K562 (cell line): ENCODE data around the gene KCTD19. TPM values are rescaled to one million over a fixed set of nuclear protein-coding genes. Genes with fewer than 3 reads are reported as not detected.

ENCODE experiments used
- ATAC-seq: fragments of 200-7000 bp; cut with Tn5 transposase; 3 replicates; pipeline ENCODE4 v1.9.1; 2020; ENCODE audit warnings: moderate library complexity
- BruUV-seq: library from RNA; stranded (reverse); fragments of 400-500 nt; replicated peaks from 2 replicates; lab custom pipeline; 2021; lab: Mats Ljungman, UMichigan
- CTCF ChIA-PET: fragments of 300-600 bp; formaldehyde crosslinking; extraction: SDS; loops from one replicate; lab custom pipeline; 2021; ENCODE audit warnings: low intra/inter-chr PET ratio; lab: Yijun Ruan, JAX
- POLR2A ChIA-PET: fragments of 300-600, 350-650 bp; sonication (Branson Sonifier 250); formaldehyde crosslinking; extraction: SDS; loops from one replicate; lab custom pipeline; 2021; ENCODE audit warnings: antibody characterized with exemption, inconsistent platforms; lab: Yijun Ruan, JAX
- DNase-seq, 4 experiments: peaks; one replicate each; pipeline versions ENCODE4 v3.0.0 to v3.0.0-alpha.2; 2011 to 2018; ENCODE audit warnings: low spot score in 3 of 4, mixed read lengths in 3 of 4; ENCODE audit errors: extremely low read depth in 1 of 4
- FAIRE-seq: peaks from 2 replicates; lab custom pipeline; 2011; peaks lifted over from hg19 to GRCh38; lab: Jason Lieb, UNC
- H2AFZ ChIP-seq: 2 replicates; pipeline ENCODE4 v1.6.0; 2011; ENCODE audit warnings: low read depth, low read length, control low read depth, inconsistent platforms
- H3K27ac ChIP-seq: fragments of 200-600 bp; 3 replicates; pipeline ENCODE4 v1.8.0; 2011; ENCODE audit warnings: low read depth, mild to moderate bottlenecking, control low read depth, inconsistent platforms, low read length, moderate library complexity, mixed read lengths; ENCODE audit errors: extremely low read depth
- H3K27me3 ChIP-seq, 2 experiments: fragments of 300-600 bp in 1 of 2; 2 replicates in 1 of 2; 3 replicates in 1 of 2; pipeline versions ENCODE4 v1.6.0 to v1.8.0; 2011; ENCODE audit warnings: inconsistent platforms in 2 of 2, low read length in 2 of 2, mild to moderate bottlenecking in 1 of 2, mixed read lengths in 1 of 2, moderate library complexity in 1 of 2; ENCODE audit not compliant: control insufficient read depth in 2 of 2, insufficient read depth in 2 of 2
- H3K36me3 ChIP-seq: fragments of 300-600 bp; 3 replicates; pipeline ENCODE4 v1.8.0; 2011; ENCODE audit warnings: mild to moderate bottlenecking, low read length, inconsistent platforms; ENCODE audit not compliant: control insufficient read depth, insufficient read depth
- H3K4me1 ChIP-seq, 2 experiments: fragments of 200-600 bp in 1 of 2; replicated peaks in 1 of 2; 2 replicates in 1 of 2; 3 replicates in 1 of 2; pipeline versions ENCODE4 v1.5.1 to v1.8.0; 2011; ENCODE audit warnings: inconsistent platforms in 2 of 2, low read length in 2 of 2, mild to moderate bottlenecking in 1 of 2, mixed read lengths in 1 of 2, moderate library complexity in 1 of 2; ENCODE audit not compliant: control insufficient read depth in 2 of 2, insufficient read depth in 2 of 2
- H3K4me2 ChIP-seq: 2 replicates; pipeline ENCODE4 v1.6.1; 2011; ENCODE audit warnings: low read length, control low read depth, inconsistent platforms, mixed read lengths; ENCODE audit not compliant: insufficient read depth
- H3K4me3 ChIP-seq: fragments of 200-600 bp; sonication (generic), shearing (Covaris generic); 2 replicates; pipeline ENCODE4 v1.5.1; 2016; ENCODE audit warnings: control low read depth, inconsistent platforms
- H3K79me2 ChIP-seq: fragments of 200-600 bp; 3 replicates; pipeline ENCODE4 v1.8.0; 2011; ENCODE audit warnings: low read length, inconsistent platforms; ENCODE audit not compliant: control insufficient read depth, insufficient read depth
- H3K9ac ChIP-seq, 2 experiments: 2 replicates each; pipeline versions ENCODE4 v1.6.0 to v1.6.1; 2011; ENCODE audit warnings: low read depth in 2 of 2, low read length in 2 of 2, control low read depth in 1 of 2, inconsistent platforms in 1 of 2, mild to moderate bottlenecking in 1 of 2, mixed read lengths in 1 of 2; ENCODE audit not compliant: insufficient read depth in 1 of 2
- H3K9me1 ChIP-seq: one replicate; pipeline ENCODE4 v1.6.0; 2011; ENCODE audit warnings: inconsistent platforms, mild to moderate bottlenecking, low read length, moderate library complexity; ENCODE audit not compliant: control insufficient read depth, insufficient read depth
- H3K9me3 ChIP-seq: replicated peaks from 2 replicates; pipeline ENCODE4 v1.5.1; 2011; ENCODE audit warnings: low read depth, low read length, inconsistent platforms; ENCODE audit not compliant: control insufficient read depth, insufficient read depth
- H4K20me1 ChIP-seq: replicated peaks from 2 replicates; pipeline ENCODE4 v1.6.1; 2011; ENCODE audit warnings: low read length, inconsistent platforms, mixed read lengths; ENCODE audit not compliant: control insufficient read depth, insufficient read depth
- MYBL2 ChIP-seq, 2 experiments: fragments of 450-650 bp in 1 of 2; sonication (generic) in 1 of 2; formaldehyde crosslinking in 1 of 2; IDR thresholded peaks; 2 replicates each; pipeline versions ENCODE4 v1.6.1 to v1.8.1; 2017 to 2022; ENCODE audit warnings: borderline replicate concordance in 1 of 2, inconsistent platforms in 1 of 2, low read depth in 1 of 2, mild to moderate bottlenecking in 1 of 2, missing genetic modification reagents in 1 of 2, moderate library complexity in 1 of 2
- PYGO2 ChIP-seq: fragments of 450-650 bp; IDR thresholded peaks from 2 replicates; pipeline ENCODE4 v1.6.1; 2016; ENCODE audit warnings: mild to moderate bottlenecking, missing genetic modification characterization, moderate library complexity, missing compliant biosample characterization
- RBFOX2 ChIP-seq: fragments of 200-400 bp; formaldehyde crosslinking; IDR thresholded peaks from 2 replicates; pipeline ENCODE4 v1.6.1; 2017; ENCODE audit warnings: low read depth, mild to moderate bottlenecking, low read length, moderate library complexity
- SIX5 ChIP-seq, 2 experiments: IDR thresholded peaks; 2 replicates each; pipeline ENCODE4 v1.6.1; 2011; ENCODE audit warnings: low read length in 2 of 2, borderline replicate concordance in 1 of 2, low read depth in 1 of 2, mild to moderate bottlenecking in 1 of 2, moderate library complexity in 1 of 2; ENCODE audit not compliant: insufficient read depth in 1 of 2
- TBL1XR1 ChIP-seq, 2 experiments: IDR thresholded peaks; 2 replicates each; pipeline ENCODE4 v1.6.1; 2012; ENCODE audit warnings: improper control_type of control experiment in 2 of 2, low read length in 2 of 2, mild to moderate bottlenecking in 1 of 2
- TCF7 ChIP-seq: sonication (generic); IDR thresholded peaks from 2 replicates; pipeline ENCODE4 v1.6.1; 2016; ENCODE audit warnings: antibody characterized with exemption, borderline replicate concordance
- ZNF830 ChIP-seq: fragments of 250-450 bp; sonication (Bioruptor Pico); IDR thresholded peaks from 2 replicates; pipeline ENCODE4 v1.5.0; 2021; ENCODE audit warnings: mild to moderate bottlenecking
- WGBS: fragments of 100-300 bp; shearing (Covaris generic); methylation state at CpG from one replicate; pipeline ENCODE4 v1.1.6; 2016; ENCODE audit warnings: low coverage, mixed read lengths; ENCODE audit not compliant: insufficient coverage; ENCODE audit errors: missing lambda C conversion rate; 5-methylcytosine and 5-hydroxymethylcytosine counted together
- in situ Hi-C: fragments of 300-500 bp; cut with MboI; formaldehyde crosslinking; loops from 4 replicates; pipeline ENCODE4 v1.15.0; 2018; ENCODE audit warnings: inconsistent platforms, mixed read lengths
- intact Hi-C: fragments of 100-400 bp; cut with micrococcal nuclease; formaldehyde crosslinking; loops from 2 replicates; pipeline ENCODE4 v1.14.2; 2022
- polyA plus RNA-seq, 8 experiments: library from polyadenylated mRNA; depleted of rRNA in 4 of 8; stranded (reverse) in 5 of 8; unstranded in 3 of 8; fragments of >200 nt; fragmentation: Nextera tagmentation in 2 of 8; fragmentation: Illumina TruSeq in 1 of 8; extraction: Ambion mirVana in 2 of 8; extraction: Trizol in 1 of 8; gene quantifications; 2 replicates each; pipeline versions ENCODE4 v1.2.1 to v1.2.3, GENCODE V29; 2011 to 2014; ENCODE audit warnings: inconsistent platforms in 1 of 8, missing spikeins in 1 of 8
- total RNA-seq, 7 experiments: library from RNA; depleted of rRNA in 6 of 7; stranded (reverse); fragments of >200 nt in 6 of 7; fragmentation: Illumina TruSeq in 2 of 7; extraction: Trizol in 2 of 7; gene quantifications; 2 replicates each; pipeline versions ENCODE4 v1.2.1 to v1.2.3, GENCODE V29; 2011 to 2021; ENCODE audit warnings: low replicate concordance in 1 of 7
- TF ChIP-seq, protein P1 (sequence below): fragments of 450-650 bp; formaldehyde crosslinking; IDR thresholded peaks from 2 replicates; pipeline ENCODE4 v1.4.0; 2022; ENCODE audit warnings: missing genetic modification characterization

The KCTD19 gene
- total and polyA plus RNA-seq, 9 of the 15 experiments (the other 6 are each of a cell fraction or from before 2014, with no cell fraction given), result 0.03 to 0.91 (median 0.22) TPM; not detected in 2

DNA sequence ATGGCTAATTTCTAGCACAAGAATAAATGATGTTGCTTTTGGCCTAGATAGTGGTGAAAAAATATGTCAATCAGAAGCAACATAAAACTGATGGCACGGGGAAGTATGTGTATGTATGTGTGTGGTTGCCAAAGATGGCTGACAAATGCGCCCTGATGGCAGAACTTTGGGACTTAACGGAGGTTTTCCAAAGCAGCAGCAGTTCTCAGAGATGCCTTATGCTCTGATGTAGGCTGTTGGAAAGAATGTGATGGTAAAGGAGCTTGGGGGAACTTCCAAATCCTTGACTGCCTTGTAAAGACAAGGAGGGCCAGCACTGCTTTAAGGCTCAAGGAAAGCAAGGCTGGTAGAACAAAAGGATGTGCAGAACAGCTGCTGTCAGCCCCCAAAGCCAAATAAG, 16.0 kb downstream of the KCTD19 start:
- BruUV-seq, result no TSS peak
- no peaks in the 10 kb centered on the region for H3K79me2 ChIP-seq
- peaks cover 0 to 19% of the 10 kb centered on the region in 2 experiments; a peak in 4 of 5 replicates for H3K4me1 ChIP-seq
- WGBS, result 38% methylated on average over 3 of the region's 3 CpGs
- no peak overlapping the region for H3K27ac ChIP-seq
- no peak overlapping the region for H3K9ac ChIP-seq
- DNase-seq, result no peak
- no peak for ATAC-seq
- no peak overlapping the region for H3K4me2 ChIP-seq
- CTCF ChIA-PET, result interaction anchor here (0.5 kb wide), 1 partner anchor 44 kb away, joined by 6 read pairs; no protein-coding TSS in a partner anchor
- H3K9me1 ChIP-seq, result no peaks in the 10 kb centered on the region
- intact Hi-C loops, result no loop called here
- no peaks in the 10 kb centered on the region for H3K36me3 ChIP-seq
- TF ChIP-seq PYGO2 (tag) (no peak), SIX5 (IDR thresholded peaks at IDR 0.05; ENCODE audit: borderline replicate concordance in 1 of 2, insufficient read depth in 1 of 2, low read depth in 1 of 2, low read length in 2 of 2) (no peak), ZNF830 (CRISPR knock-in tag) (no peak), MYBL2 (IDR thresholded peaks at IDR 0.05; ENCODE audit: low read depth) (no peak), MYBL2 (CRISPR knock-in tag; IDR thresholded peaks at IDR 0.05; ENCODE audit: borderline replicate concordance) (no peak), TBL1XR1 (IDR thresholded peaks at IDR 0.05; ENCODE audit: low read length in 2 of 2) (no peak), TCF7 (no peak), RBFOX2 (no peak)
- TF ChIP-seq, protein P1, sequence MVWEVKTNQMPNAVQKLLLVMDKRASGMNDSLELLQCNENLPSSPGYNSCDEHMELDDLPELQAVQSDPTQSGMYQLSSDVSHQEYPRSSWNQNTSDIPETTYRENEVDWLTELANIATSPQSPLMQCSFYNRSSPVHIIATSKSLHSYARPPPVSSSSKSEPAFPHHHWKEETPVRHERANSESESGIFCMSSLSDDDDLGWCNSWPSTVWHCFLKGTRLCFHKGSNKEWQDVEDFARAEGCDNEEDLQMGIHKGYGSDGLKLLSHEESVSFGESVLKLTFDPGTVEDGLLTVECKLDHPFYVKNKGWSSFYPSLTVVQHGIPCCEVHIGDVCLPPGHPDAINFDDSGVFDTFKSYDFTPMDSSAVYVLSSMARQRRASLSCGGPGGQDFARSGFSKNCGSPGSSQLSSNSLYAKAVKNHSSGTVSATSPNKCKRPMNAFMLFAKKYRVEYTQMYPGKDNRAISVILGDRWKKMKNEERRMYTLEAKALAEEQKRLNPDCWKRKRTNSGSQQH (CRISPR knock-in tag), result no peak
- in situ Hi-C loops, result no loop called here
- no peaks in the 10 kb centered on the region for H4K20me1 ChIP-seq
- POLR2A ChIA-PET, result interaction anchor here (0.7 to 1.4 kb wide), 2 partner anchors 11 to 63 kb away, joined by 3 to 4 read pairs; partner anchors contain the start of gene FHOD1
- H3K27me3 ChIP-seq, result peaks cover 0 to under 1% of the 10 kb centered on the region in 2 experiments; a peak in 1 of 5 replicates
- no peak for FAIRE-seq
- H2AFZ ChIP-seq, result no peak overlapping the region
- H3K9me3 ChIP-seq, result no peaks in the 10 kb centered on the region
- no peak overlapping the region for H3K4me3 ChIP-seq
